Stimulated activated CD8-positive, alpha-beta memory T cell treated with anti-CD3 and anti-CD28 coated beads, Interleukin-12 subunit alpha, Interleukin-12 subunit beta, amount 100 ng/mL, for 24 hours (primary cell): Measurements from ENCODE around the gene MSANTD1.

ENCODE experiments used
- DNase-seq: peaks from one replicate; pipeline ENCODE4 v3.0.0-alpha.2; 2020; ENCODE audit errors: extremely low read depth

Gene MSANTD1

GRCh38 chr4:3248178-3248480 lies 830 bp upstream of the MSANTD1 start:
- DNase-seq, result no peak

- no peak for DNase-seq
Observed at GRCh38 chr4:3249711-3250437, 915 bp downstream of the MSANTD1 start.

GRCh38 chr4:3250438-3250955 lies 1.5 kb downstream of the MSANTD1 start:
- DNase-seq, result no peak

GRCh38 chr4:3250956-3251690 lies 2.2 kb downstream of the MSANTD1 start:
- no peak for DNase-seq

GRCh38 chr4:3251691-3252479 lies 2.9 kb downstream of the MSANTD1 start:
- DNase-seq, result no peak

GRCh38 chr4:3252480-3252828 lies 3.5 kb downstream of the MSANTD1 start:
- no peak for DNase-seq

GRCh38 chr4:3252831-3253641 lies 4.1 kb downstream of the MSANTD1 start:
- no peak for DNase-seq

GRCh38 chr4:3253808-3254207 lies 4.8 kb downstream of the MSANTD1 start:
- DNase-seq, result no peak

GRCh38 chr4:3254302-3255131 lies 5.6 kb downstream of the MSANTD1 start:
- no peak for DNase-seq

GRCh38 chr4:3255611-3256186 lies 6.7 kb downstream of the MSANTD1 start:
- DNase-seq, result no peak

GRCh38 chr4:3256230-3257102 lies 7.5 kb downstream of the MSANTD1 start:
- DNase-seq, result no peak

- no peak for DNase-seq
Observed at GRCh38 chr4:3257103-3257555, 8.2 kb downstream of the MSANTD1 start.

- DNase-seq, result no peak
Observed at GRCh38 chr4:3257556-3258482, 8.9 kb downstream of the MSANTD1 start.

- no peak for DNase-seq
Observed at GRCh38 chr4:3261411-3262207, 12.7 kb downstream of the MSANTD1 start.

- no peak for DNase-seq
Observed at GRCh38 chr4:3262208-3263052, 13.5 kb downstream of the MSANTD1 start.

GRCh38 chr4:3263053-3263875 lies 14.3 kb downstream of the MSANTD1 start:
- DNase-seq, result no peak
